HT1080 (cell line): ENCODE results near the gene SRSF12. TPM values are rescaled to one million over a fixed set of nuclear protein-coding genes. Genes with fewer than 3 reads are reported as not detected.
A peak's percentile ranks its signal among the peaks of the same experiment; 100 is the strongest.
"Not testable (repeated sequence)": the region's sequence is repeated elsewhere in the genome, so short reads cannot be mapped to it uniquely, and the experiment has no call there.

ENCODE experiments used
- DNase-seq: peaks from one replicate; pipeline ENCODE4 v3.0.0-alpha.2; 2015; ENCODE audit warnings: low read depth
- total RNA-seq: library from RNA; depleted of rRNA; stranded (reverse); fragments of >200 nt; shearing (Covaris generic); gene quantifications from 2 replicates; pipeline ENCODE4 v1.2.3, GENCODE V29; 2014

Gene SRSF12
- total RNA-seq, 1 experiment from 2014 or later: not detected

GRCh38 chr6:89131599-89131998 lies 13.7 kb upstream of the SRSF12 start:
- DNase-seq: no peak

GRCh38 chr6:89128256-89128671 lies 10.4 kb upstream of the SRSF12 start:
- not testable (repeated sequence) for DNase-seq

GRCh38 chr6:89122625-89123024 lies 4.8 kb upstream of the SRSF12 start:
- DNase-seq: no peak

GRCh38 chr6:89121934-89122333 lies 4.1 kb upstream of the SRSF12 start:
- DNase-seq: no peak

- DNase-seq: peak; percentile 25
Observed at GRCh38 chr6:89120371-89120770, 2.5 kb upstream of the SRSF12 start.

- no peak for DNase-seq
Observed at GRCh38 chr6:89118931-89119330, 1.1 kb upstream of the SRSF12 start.

- no peak for DNase-seq
Observed at GRCh38 chr6:89116702-89117101, 1.2 kb downstream of the SRSF12 start.

GRCh38 chr6:89111933-89112332 lies 5.9 kb downstream of the SRSF12 start:
- DNase-seq: no peak

GRCh38 chr6:89110284-89110683 lies 7.6 kb downstream of the SRSF12 start:
- DNase-seq: no peak

- no peak for DNase-seq
Observed at GRCh38 chr6:89100114-89100513, 17.8 kb downstream of the SRSF12 start.

GRCh38 chr6:89098461-89098860 lies 19.4 kb downstream of the SRSF12 start:
- DNase-seq: no peak

- DNase-seq: no peak
Observed at GRCh38 chr6:89087881-89088280, 30.0 kb downstream of the SRSF12 start.

GRCh38 chr6:89085409-89086205 lies 32.3 kb downstream of the SRSF12 start:
- no peak for DNase-seq

GRCh38 chr6:89084954-89085353 lies 32.9 kb downstream of the SRSF12 start:
- DNase-seq: peak; percentile 46

GRCh38 chr6:89084542-89084941 lies 33.3 kb downstream of the SRSF12 start:
- DNase-seq: no peak

- no peak for DNase-seq
Observed at GRCh38 chr6:89082486-89082891, 35.4 kb downstream of the SRSF12 start.

GRCh38 chr6:89081423-89082322 lies 36.2 kb downstream of the SRSF12 start:
- DNase-seq: peak; percentile 91

GRCh38 chr6:89081129-89081422 lies 36.8 kb downstream of the SRSF12 start:
- DNase-seq: no peak

GRCh38 chr6:89080281-89081128 lies 37.4 kb downstream of the SRSF12 start, which contains the start of gene PNRC1:
Gene PNRC1, plus strand, starts transcription at chr6:89080751. Its CDS starts 144 bp downstream, at chr6:89080895.
- DNase-seq: peak; percentile 97

- DNase-seq: peak; percentile 51
Observed at GRCh38 chr6:89079511-89080234, 38.2 kb downstream of the SRSF12 start.

GRCh38 chr6:89073840-89074239 lies 44.0 kb downstream of the SRSF12 start:
- DNase-seq: no peak
